GM18507 (cell line): ENCODE results near the gene BRMS1.
"Not testable (repeated sequence)": the region's sequence is repeated elsewhere in the genome, so short reads cannot be mapped to it uniquely, and the experiment has no call there.

Experiments used
- DNase-seq: peaks from one replicate; pipeline ENCODE4 v3.0.0; 2011; ENCODE audit warnings: low read depth; ENCODE audit not compliant: insufficient read length; ENCODE audit errors: extremely low spot score
- FAIRE-seq: peaks from 2 replicates; lab custom pipeline; 2011; peaks lifted over from hg19 to GRCh38; lab: Jason Lieb, UNC

BRMS1 gene

DNA sequence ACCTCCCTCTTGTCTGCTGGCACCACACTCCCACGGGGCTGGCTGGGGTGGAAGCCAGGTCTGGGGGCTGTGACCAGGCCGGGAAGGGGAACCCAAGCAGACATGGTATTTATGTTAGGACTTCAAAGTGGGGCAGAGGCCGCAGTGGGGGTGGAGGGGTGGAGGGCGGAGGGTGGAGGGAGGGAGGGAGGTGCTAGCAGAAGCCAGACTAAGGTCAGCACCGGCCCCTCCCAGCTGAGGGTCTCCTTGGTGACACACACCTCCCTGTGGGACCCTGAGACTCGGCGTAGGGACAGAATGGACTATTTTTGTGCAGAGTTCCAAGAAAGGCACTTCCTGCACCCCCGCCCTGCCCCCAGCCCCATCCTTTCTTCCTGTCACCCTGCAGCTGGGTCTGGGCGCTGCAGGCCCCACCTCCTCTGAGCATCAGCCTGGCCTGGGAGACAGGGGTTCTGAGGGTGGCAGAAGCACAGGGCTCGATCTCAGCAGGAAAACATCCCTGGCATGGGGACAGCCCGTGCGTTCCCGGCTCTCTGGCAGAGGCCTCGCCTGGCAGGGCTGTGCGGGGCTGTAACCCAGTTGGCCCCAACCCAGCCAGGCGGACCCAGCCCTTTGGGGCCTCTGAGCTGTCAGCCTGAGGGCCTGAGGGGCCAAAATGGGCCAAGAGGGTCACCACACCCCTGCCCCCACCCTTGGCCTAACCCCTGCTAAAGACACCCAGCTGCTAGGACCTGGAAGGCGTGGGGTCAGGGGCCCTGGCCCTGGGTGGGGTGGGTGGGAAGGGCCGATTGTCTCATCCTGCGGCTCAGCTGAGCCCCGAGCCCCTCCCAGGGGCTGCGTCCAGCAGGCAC is 18.4 kb downstream of the BRMS1 start:
- DNase-seq: no peak

GRCh38 chr11:66325263-66325671 is 19.6 kb downstream of the BRMS1 start:
- FAIRE-seq (no peak), DNase-seq (no peak)

More for the DNA sequence above, 18.4 kb downstream of the BRMS1 start:
- FAIRE-seq: no peak

- FAIRE-seq: no peak
- no peak for DNase-seq
Measured at GRCh38 chr11:66324664-66325063, 20.2 kb downstream of the BRMS1 start.

DNA sequence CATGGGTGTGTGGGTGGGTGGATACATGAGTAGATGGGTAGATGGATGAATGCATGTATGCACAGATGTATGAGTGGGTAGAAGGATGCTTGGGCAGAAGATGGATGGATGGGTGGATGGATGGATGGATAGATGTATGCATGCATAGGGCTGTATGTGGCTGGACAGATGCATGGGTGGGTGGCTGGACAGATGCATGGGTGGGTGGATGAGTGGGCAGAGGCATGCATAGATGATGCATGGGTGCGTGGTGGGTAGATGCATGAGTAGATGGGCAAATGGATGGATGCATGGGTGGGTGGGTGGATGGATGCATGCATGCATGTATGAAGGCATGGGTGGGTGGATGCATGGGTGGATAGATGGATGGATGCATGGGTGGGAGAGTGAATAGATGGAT is 21.2 kb downstream of the BRMS1 start:
- FAIRE-seq (no peak), DNase-seq (no peak)

- no peak for FAIRE-seq
- no peak for DNase-seq
Measured at GRCh38 chr11:66322732-66323427, 22.0 kb downstream of the BRMS1 start.

DNA sequence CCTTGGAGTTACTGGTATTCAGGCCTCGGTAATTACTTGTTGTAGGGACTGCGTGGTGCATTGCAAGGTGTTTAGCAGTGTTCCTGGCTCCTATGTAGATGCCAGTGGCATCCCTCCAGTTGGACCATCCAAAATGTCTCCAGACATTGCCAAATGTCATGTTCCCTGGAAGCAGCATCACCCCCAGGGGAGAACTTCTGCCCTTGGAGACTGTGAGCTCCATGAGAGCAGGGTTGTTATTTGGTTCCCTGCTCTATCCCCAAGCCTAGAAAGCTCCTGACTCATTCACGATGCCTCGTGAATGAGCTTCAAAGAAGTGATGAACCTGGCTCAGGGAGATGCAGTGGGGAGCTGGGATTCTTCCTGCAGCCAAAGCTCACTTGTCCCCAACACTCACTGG is 23.3 kb downstream of the BRMS1 start:
- FAIRE-seq (no peak), DNase-seq (no peak)

DNA sequence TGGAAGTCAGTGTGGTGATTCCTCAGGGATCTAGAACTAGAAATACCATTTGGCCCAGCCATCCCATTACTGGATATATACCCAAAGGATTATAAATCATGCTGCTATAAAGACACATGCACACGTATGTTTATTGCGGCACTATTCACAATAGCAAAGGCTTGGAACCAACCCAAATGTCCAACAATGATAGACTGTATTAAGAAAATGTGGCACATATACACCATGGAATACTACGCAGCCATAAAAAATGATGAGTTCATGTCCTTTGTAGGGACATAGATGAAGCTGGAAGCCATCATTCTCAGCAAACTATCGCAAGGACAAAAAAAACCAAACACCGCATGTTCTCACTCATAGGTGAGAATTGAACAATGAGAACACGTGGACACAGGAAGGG is 24.2 kb downstream of the BRMS1 start:
- not testable (repeated sequence) for FAIRE-seq

DNA sequence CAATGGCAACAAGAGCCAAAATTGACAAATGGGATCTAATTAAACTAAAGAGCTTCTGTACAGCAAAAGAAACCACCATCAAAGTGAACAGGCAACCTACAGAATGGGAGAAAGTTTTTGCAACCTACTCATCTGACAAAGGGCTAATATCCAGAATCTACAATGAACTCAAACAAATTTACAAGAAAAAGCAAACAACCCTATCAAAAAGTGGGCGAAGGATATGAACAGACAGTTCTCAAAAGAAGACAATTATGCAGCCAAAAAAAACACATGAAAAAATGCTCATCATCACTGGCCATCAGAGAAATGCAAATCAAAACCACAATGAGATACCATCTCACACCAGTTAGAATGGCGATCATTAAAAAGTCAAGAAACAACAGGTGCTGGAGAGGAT is 24.6 kb downstream of the BRMS1 start:
- DNase-seq, FAIRE-seq: not testable (repeated sequence)

More for the DNA sequence above, 24.2 kb downstream of the BRMS1 start:
- not testable (repeated sequence) for DNase-seq

DNA sequence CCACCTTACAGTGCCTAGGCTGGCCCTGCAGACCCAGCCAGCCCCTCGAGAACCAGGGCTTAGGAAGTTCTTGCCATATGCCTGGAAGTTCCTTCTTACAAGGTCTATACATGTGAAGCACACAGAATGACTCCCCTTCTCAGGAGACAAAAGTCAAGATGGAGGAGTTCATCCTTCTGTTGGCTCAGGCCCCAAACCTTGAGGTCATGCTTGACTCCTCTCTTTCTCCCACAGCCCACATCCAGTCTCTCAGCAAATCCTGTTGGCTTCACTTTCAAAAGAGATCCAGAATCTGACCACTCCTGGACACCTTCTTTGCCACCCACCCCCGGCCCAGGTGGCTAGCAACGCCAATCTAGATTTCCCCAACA is 26.3 kb downstream of the BRMS1 start:
- FAIRE-seq: no peak
- DNase-seq: no peak

DNA sequence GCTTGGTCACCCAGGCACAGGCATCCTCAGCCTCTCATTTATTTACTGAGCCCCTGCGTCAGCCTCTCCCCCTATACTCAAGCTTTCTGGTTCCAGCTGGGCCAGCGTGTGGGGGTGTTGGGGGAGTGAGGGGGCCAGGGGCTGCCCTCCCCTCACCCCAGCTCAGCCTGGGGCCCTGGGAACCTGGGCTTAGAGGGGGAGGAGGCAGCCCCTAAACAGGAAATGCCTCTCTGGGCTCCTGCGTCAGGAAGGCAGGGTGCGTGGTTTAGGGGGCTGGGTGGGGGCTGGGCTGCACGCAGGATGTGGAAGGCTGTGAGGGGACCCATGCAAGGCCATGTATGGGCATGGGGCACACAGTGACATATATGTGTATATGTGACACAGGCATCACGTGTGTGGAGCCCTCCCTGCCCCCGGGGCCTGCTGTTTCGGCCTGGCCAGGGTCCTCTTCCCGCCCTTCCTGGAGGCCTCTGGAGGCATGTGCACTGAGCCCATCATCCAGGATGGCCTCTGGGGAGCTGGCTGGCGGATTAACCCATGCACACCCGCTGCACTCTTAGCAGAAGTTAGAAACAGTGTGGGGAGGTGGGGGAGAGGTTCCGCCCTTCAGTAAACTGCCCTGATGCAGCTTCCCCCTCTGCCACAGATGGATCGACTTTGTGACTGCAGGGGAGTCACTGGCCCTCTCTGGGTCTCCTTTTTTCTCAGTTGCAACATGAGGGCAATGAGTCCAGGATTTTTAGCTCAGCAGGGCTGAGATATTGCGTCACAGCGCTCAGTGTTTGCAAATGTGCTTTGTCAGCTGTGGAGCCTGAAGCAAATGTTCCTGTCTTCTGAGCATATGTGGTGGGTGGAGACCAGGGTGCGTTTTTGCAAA is 26.9 kb downstream of the BRMS1 start:
- DNase-seq (no peak), FAIRE-seq (no peak)

- DNase-seq (no peak), FAIRE-seq (no peak)
Measured at GRCh38 chr11:66317322-66317722, 27.6 kb downstream of the BRMS1 start.

GRCh38 chr11:66316849-66317251 is 28.1 kb downstream of the BRMS1 start, which contains the start of gene CD248:
Gene CD248, minus strand, starts transcription at chr11:66317044. Its CDS starts 17 bp downstream, at chr11:66317027.
- no peak for DNase-seq
- FAIRE-seq: no peak

- FAIRE-seq: no peak
- no peak for DNase-seq
Measured at GRCh38 chr11:66315921-66316811, 28.7 kb downstream of the BRMS1 start.

DNA sequence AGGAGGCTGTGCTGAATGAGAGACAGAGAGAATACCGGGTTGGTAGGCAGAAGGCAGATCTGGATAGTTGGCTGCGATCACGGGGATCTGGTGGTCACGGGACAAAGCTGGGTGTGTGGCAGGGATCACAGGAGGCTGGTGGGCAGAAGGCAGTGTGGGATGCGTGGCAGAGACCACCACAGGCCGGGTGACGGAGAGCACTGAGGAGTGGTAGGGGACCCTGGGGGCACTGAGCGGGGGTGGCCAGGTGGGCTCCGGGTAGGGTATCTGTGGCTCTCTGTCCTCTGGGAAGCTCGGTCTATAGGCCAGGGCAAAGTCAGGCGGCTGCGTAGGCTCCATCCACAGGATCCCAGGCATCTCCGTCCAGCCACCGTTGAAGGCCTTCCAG is 29.4 kb downstream of the BRMS1 start:
- no peak for FAIRE-seq
- no peak for DNase-seq

DNA sequence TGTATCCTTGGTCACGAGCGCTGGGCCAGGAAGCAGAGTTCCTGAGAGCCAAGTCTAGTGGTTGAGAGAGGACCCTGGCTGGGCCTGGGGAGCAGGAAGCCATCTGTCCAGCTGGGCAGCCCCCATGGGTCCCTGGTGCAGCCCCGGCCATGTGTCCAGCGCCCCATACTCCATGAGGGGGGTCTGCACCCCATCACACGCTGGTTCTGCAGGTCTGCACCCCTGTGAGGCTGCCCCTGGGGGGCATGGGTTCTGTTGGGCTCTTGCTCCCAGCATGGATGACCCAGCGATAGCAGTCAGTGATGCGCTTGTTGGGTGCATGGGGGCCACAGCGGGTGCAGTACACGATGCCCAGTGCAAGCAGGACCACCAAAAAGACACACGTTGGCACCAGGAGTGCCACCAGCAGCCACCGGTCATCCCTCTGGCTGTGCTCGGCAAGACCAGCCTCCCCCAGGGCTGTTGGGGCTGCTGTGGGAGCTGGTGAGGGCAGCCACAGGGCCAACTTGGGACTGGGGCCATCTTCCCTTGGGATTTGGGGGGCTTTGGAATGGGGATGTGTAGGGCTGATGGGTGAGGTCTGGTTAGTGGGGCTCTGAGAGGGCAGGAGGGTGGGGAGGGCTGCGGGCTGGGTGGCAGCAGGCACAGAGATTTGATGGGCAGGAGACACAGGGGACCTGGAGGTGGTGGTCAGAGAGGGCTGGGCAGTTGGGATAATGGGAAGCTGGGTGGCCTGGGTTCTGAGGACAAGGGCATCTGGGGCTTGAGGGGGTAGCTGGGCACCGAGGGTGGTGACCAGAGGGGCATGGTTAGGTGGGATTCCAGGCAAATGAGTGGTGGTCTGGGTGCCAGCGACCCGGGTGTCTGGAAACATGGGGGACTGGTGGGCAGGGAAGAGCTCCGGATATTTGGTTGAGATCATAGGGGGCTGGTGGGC is 30.1 kb downstream of the BRMS1 start:
- FAIRE-seq (no peak), DNase-seq (no peak)

GRCh38 chr11:66314186-66314501 is 30.8 kb downstream of the BRMS1 start:
- DNase-seq (no peak), FAIRE-seq (no peak)

DNA sequence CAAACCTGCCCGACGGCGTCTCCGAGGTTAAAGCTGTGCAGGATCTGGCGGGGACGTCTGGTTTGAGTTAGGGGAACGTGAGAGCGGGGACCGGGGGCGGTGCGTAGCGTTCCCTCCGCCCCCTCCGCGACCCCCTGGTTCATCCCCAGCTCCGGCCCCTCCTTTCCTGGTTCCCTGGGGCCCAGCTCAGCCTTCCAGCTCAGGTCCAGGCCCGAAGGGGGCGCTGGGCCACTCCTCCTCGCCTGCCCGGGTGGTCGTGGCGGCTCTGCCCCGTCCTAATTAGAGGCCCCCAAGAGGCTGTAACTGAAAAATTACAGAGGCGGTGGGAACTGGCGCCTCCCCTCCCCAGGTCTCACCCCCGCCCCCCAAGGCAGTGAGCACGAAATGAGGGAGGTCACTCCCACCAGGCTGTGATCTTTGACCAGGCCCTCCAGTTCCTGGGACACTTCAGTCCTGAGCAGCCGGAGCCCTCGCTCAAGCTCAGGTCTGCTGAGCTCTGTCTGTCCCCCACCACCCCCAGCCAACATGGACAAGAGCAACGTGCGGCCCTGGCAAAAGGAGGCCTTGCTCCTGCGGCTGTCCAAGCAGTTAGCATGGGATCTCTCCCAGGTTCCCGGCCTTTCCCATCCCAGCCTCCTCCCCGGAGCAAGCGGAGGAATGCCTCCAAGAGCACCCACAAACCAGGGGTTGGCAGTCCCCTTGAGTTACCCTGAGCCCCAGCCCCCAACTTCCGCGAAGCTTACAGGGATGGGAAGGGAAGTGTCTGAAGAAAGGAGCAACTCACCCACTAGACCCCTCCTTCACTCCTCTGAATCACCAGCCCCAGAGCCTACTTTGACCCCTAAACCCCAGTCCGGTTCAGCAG is 31.4 kb downstream of the BRMS1 start:
- no peak for FAIRE-seq

More for the DNA sequence above, 31.4 kb downstream of the BRMS1 start:
- DNase-seq: no peak
